HEK293 (cell line): ENCODE results near the gene CASP3.

Experiments used
- CTCF ChIA-PET: fragments of 350-600 bp; formaldehyde crosslinking; extraction: SDS; loops from one replicate; lab custom pipeline; 2021; ENCODE audit warnings: antibody characterized with exemption; lab: Yijun Ruan, JAX
- POLR2A ChIA-PET: fragments of 300-600 bp; formaldehyde crosslinking; extraction: SDS; loops from one replicate; lab custom pipeline; 2020; ENCODE audit warnings: antibody characterized with exemption, inconsistent platforms; lab: Yijun Ruan, JAX
- H3K27ac ChIP-seq: fragments of 200-500 bp; sonication (Bioruptor generic); 2 replicates; pipeline ENCODE4 v1.5.1; 2014; ENCODE audit warnings: low read depth, low read length, control low read depth, inconsistent platforms; ENCODE audit errors: extremely low read depth
- H3K36me3 ChIP-seq, 2 experiments: fragments of 200-500 bp in 1 of 2; sonication (Bioruptor generic) in 1 of 2; 1 replicate in 1 of 2; 2 replicates in 1 of 2; pipeline ENCODE4 v1.5.1; 2014 to 2017; ENCODE audit warnings: inconsistent platforms in 2 of 2, low read length in 2 of 2; ENCODE audit not compliant: control insufficient read depth in 2 of 2, insufficient read depth in 1 of 2
- H3K4me1 ChIP-seq: fragments of 200-500 bp; sonication (Bioruptor generic); 2 replicates; pipeline ENCODE4 v1.5.1; 2014; ENCODE audit warnings: mild to moderate bottlenecking, low read length, inconsistent platforms; ENCODE audit not compliant: control insufficient read depth, insufficient read depth
- H3K4me3 ChIP-seq: 2 replicates; pipeline ENCODE4 v1.5.1; 2011; ENCODE audit warnings: low read depth, mild to moderate bottlenecking, control low read depth, low read length, moderate library complexity
- H3K9me3 ChIP-seq: fragments of 200-500 bp; sonication (Bioruptor generic); 2 replicates; pipeline ENCODE4 v1.5.1; 2014; ENCODE audit warnings: low read depth, low read length, inconsistent platforms; ENCODE audit not compliant: control insufficient read depth, insufficient read depth
- CTCF ChIP-seq: fragments of 450-650 bp; formaldehyde crosslinking; IDR thresholded peaks from 2 replicates; pipeline ENCODE4 v1.5.1; 2016; ENCODE audit warnings: missing biosample characterization, missing genetic modification characterization
- SALL2 ChIP-seq: fragments of 450-650 bp; formaldehyde crosslinking; IDR thresholded peaks from 2 replicates; pipeline ENCODE4 v1.5.0; 2017; ENCODE audit warnings: missing biosample characterization, mild to moderate bottlenecking, missing genetic modification characterization, borderline replicate concordance
- SP7 ChIP-seq: fragments of 450-650 bp; formaldehyde crosslinking; IDR thresholded peaks from 2 replicates; pipeline ENCODE4 v1.5.1; 2016; ENCODE audit warnings: missing biosample characterization, missing genetic modification characterization
- TSHZ1 ChIP-seq: fragments of 450-650 bp; formaldehyde crosslinking; IDR thresholded peaks from 2 replicates; pipeline ENCODE4 v1.5.1; 2016; ENCODE audit warnings: missing biosample characterization, missing genetic modification characterization, borderline replicate concordance
- ZNF138 ChIP-seq: fragments of 450-650 bp; formaldehyde crosslinking; IDR thresholded peaks from 2 replicates; pipeline ENCODE4 v1.5.1; 2016; ENCODE audit warnings: missing biosample characterization, missing genetic modification characterization, borderline replicate concordance
- ZNF155 ChIP-seq: fragments of 450-650 bp; formaldehyde crosslinking; IDR thresholded peaks from 2 replicates; pipeline ENCODE4 v1.5.1; 2016; ENCODE audit warnings: missing biosample characterization, missing genetic modification characterization
- ZNF302 ChIP-seq: fragments of 450-650 bp; formaldehyde crosslinking; IDR thresholded peaks from 2 replicates; pipeline ENCODE4 v1.5.1; 2016; ENCODE audit warnings: missing biosample characterization, missing genetic modification characterization, low read depth
- ZNF391 ChIP-seq: fragments of 450-650 bp; formaldehyde crosslinking; IDR thresholded peaks from 2 replicates; pipeline ENCODE4 v1.5.1; 2016; ENCODE audit warnings: low read depth, missing biosample characterization, missing genetic modification characterization, borderline replicate concordance
- ZNF548 ChIP-seq: fragments of 450-650 bp; formaldehyde crosslinking; IDR thresholded peaks from 2 replicates; pipeline ENCODE4 v1.5.1; 2016; ENCODE audit warnings: missing biosample characterization, missing genetic modification characterization
- ZNF560 ChIP-seq: fragments of 450-650 bp; formaldehyde crosslinking; IDR thresholded peaks from 2 replicates; pipeline ENCODE4 v1.5.1; 2017; ENCODE audit warnings: missing biosample characterization, missing genetic modification characterization, borderline replicate concordance
- ZNF624 ChIP-seq: fragments of 450-650 bp; formaldehyde crosslinking; IDR thresholded peaks from 2 replicates; pipeline ENCODE4 v1.5.1; 2017; ENCODE audit warnings: missing biosample characterization, missing genetic modification characterization
- ZSCAN5A ChIP-seq: fragments of 450-650 bp; formaldehyde crosslinking; IDR thresholded peaks from 2 replicates; pipeline ENCODE4 v1.5.1; 2016; ENCODE audit warnings: missing biosample characterization, missing genetic modification characterization
- TF ChIP-seq, protein P1 (sequence below): fragments of 450-650 bp; formaldehyde crosslinking; IDR thresholded peaks from 2 replicates; pipeline ENCODE4 v1.5.1; 2017; ENCODE audit warnings: missing biosample characterization, mild to moderate bottlenecking, missing genetic modification characterization, moderate library complexity
- TF ChIP-seq, protein P2 (sequence below): fragments of 450-650 bp; formaldehyde crosslinking; IDR thresholded peaks from 2 replicates; pipeline ENCODE4 v1.5.1; 2017; ENCODE audit warnings: missing biosample characterization, missing genetic modification characterization

Gene CASP3

DNA sequence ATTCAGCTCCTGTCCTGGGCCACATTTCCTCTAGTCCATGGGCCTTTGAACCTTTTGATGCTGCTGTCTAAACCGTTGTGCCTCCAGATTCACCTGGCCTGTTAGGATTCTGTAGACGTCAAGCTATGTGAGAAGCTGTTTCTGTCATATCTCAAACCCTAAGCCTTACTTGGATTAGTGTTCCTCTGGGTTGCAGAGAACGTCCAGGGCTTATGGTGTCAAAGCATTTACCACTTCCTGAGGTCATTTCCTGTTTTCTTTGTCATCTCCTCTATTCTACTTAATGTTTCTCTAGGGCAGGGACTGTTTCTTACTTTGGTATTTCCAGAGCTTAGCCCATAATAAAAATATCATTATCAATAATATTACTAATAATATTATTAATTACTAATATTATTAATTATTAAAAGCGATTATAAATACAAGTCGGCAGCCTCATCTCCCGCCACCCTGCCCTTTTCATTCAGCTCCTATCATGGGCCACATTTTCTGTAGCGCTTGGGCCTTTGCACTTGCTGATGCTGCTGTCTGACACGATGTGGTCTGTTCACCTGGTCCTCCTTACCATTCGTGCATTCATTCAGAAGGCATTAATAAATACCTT, 19.4 kb upstream of the CASP3 start:
- POLR2A ChIA-PET: no interaction called here
- Histone ChIP-seq H3K9me3 (no peaks in the 10 kb centered on the region), H3K36me3 (peaks cover 0 to 67% of the 10 kb centered on the region in 2 experiments; a peak in 2 of 3 replicates), H3K4me1 (no peaks in the 10 kb centered on the region), H3K27ac (no peak overlapping the region)
- CTCF ChIA-PET: interaction anchor here (0.7 kb wide), 1 partner anchor 404 kb away, joined by 3 read pairs; no protein-coding TSS in a partner anchor
- TF ChIP-seq, protein P1, sequence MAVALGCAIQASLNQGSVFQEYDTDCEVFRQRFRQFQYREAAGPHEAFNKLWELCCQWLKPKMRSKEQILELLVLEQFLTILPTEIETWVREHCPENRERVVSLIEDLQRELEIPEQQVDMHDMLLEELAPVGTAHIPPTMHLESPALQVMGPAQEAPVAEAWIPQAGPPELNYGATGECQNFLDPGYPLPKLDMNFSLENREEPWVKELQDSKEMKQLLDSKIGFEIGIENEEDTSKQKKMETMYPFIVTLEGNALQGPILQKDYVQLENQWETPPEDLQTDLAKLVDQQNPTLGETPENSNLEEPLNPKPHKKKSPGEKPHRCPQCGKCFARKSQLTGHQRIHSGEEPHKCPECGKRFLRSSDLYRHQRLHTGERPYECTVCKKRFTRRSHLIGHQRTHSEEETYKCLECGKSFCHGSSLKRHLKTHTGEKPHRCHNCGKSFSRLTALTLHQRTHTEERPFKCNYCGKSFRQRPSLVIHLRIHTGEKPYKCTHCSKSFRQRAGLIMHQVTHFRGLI: no peak
- TF ChIP-seq, protein P2, sequence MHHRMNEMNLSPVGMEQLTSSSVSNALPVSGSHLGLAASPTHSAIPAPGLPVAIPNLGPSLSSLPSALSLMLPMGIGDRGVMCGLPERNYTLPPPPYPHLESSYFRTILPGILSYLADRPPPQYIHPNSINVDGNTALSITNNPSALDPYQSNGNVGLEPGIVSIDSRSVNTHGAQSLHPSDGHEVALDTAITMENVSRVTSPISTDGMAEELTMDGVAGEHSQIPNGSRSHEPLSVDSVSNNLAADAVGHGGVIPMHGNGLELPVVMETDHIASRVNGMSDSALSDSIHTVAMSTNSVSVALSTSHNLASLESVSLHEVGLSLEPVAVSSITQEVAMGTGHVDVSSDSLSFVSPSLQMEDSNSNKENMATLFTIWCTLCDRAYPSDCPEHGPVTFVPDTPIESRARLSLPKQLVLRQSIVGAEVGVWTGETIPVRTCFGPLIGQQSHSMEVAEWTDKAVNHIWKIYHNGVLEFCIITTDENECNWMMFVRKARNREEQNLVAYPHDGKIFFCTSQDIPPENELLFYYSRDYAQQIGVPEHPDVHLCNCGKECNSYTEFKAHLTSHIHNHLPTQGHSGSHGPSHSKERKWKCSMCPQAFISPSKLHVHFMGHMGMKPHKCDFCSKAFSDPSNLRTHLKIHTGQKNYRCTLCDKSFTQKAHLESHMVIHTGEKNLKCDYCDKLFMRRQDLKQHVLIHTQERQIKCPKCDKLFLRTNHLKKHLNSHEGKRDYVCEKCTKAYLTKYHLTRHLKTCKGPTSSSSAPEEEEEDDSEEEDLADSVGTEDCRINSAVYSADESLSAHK: no peak
- TF ChIP-seq TSHZ1 (no peak), SP7 (tag by site-specific recombination) (no peak), ZNF138 (tag by site-specific recombination) (no peak), ZNF155 (no peak), CTCF (tag by site-specific recombination) (no peak), ZSCAN5A (tag by site-specific recombination) (no peak), ZNF560 (tag by site-specific recombination) (no peak), ZNF302 (tag by site-specific recombination) (no peak), SALL2 (tag by site-specific recombination) (no peak), ZNF391 (no peak), ZNF624 (tag by site-specific recombination) (no peak), ZNF548 (tag by site-specific recombination) (no peak)
- TF ChIP-seq, all 188 proteins: peak for 0
- no peak overlapping the region for H3K4me3 ChIP-seq
